GM12865 (cell line): ENCODE results near the gene CTNNA1.

Experiments
- DNase-seq: peaks from one replicate; pipeline ENCODE4 v3.0.0; 2010; ENCODE audit warnings: low read depth
- H3K4me3 ChIP-seq: 2 replicates; pipeline ENCODE4 v1.5.1; 2011; ENCODE audit warnings: mild to moderate bottlenecking, low read depth, low read length, control low read depth
- TF ChIP-seq, protein P1 (sequence below): IDR thresholded peaks from 2 replicates; pipeline ENCODE4 v1.5.1; 2011; ENCODE audit warnings: low read length, control low read depth, low read depth, inconsistent platforms; ENCODE audit not compliant: insufficient read depth; ENCODE audit errors: missing control alignments

The CTNNA1 gene

DNA sequence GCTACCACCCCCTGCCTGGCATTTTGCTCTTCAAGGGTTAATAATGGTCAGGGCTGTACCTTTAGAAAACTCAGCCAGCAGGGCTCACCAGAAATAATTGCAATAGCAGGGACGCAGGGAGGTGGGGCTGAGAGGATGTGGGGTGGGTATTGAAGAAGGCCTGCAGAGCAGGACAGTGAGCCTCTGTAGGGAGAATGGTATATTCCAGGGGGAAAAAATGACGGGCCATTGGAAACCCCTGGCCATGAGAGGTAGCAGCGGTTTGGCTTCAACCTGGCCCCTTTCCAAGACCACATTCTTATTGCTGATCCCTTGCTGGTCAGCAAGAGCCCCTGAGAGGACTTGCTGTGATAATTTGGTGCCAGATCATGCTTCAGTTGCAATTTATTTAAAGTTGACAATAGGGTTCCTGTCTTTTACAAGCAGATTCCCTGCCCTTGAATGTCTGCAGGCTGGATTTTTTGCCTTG is 36.7 kb upstream of the CTNNA1 start:
- no peak overlapping the region for H3K4me3 ChIP-seq
- DNase-seq = no peak
- TF ChIP-seq, protein P1, sequence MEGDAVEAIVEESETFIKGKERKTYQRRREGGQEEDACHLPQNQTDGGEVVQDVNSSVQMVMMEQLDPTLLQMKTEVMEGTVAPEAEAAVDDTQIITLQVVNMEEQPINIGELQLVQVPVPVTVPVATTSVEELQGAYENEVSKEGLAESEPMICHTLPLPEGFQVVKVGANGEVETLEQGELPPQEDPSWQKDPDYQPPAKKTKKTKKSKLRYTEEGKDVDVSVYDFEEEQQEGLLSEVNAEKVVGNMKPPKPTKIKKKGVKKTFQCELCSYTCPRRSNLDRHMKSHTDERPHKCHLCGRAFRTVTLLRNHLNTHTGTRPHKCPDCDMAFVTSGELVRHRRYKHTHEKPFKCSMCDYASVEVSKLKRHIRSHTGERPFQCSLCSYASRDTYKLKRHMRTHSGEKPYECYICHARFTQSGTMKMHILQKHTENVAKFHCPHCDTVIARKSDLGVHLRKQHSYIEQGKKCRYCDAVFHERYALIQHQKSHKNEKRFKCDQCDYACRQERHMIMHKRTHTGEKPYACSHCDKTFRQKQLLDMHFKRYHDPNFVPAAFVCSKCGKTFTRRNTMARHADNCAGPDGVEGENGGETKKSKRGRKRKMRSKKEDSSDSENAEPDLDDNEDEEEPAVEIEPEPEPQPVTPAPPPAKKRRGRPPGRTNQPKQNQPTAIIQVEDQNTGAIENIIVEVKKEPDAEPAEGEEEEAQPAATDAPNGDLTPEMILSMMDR = no peak

- no peak for DNase-seq
- no peak overlapping the region for H3K4me3 ChIP-seq
- TF ChIP-seq, protein P1 = no peak
Measured at GRCh38 chr5:138717399-138717798, 35.8 kb upstream of the CTNNA1 start.

DNA sequence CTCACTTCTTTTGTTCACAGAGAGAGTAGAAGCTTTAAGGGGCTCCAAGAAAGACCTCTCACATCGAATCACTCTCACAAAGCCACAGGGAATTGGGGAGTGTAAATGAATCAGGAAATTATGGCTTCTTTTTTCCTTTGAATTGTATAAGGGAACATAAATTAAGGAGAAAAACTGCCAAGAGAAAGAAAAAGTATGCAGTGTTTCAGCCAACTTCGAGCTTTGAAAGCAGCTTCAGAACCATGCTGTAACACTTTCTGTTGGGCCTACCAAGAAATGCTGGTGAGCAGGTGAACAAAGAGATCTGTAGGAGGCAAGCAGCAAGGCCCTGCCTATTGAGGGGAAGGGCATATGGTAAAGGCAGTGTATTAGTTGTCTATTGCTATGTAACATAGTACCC is 33.4 kb upstream of the CTNNA1 start:
- no peak for DNase-seq
- H3K4me3 ChIP-seq = no peak overlapping the region
- TF ChIP-seq, protein P1 = no peak

DNA sequence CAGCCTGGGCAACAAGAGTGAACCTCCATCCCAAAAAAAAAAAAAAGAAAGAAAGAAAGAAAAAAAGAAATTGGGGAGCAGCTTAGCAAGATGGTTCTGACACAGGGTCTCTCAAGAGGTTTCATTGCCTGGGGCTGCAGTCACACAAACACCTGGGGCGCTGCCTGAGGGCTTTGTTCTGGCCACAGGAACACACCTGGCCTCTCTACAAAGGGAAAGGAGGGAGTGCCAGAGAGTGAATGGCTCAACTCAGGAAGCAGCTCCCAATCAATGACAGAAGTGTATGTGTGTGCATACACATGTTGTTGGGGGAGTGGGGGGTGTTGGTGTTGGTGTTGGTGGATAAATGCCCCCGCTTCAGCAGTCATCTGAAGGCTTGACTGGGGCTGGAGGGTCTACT is 32.4 kb upstream of the CTNNA1 start:
- TF ChIP-seq, protein P1 = no peak
- DNase-seq = no peak
- H3K4me3 ChIP-seq = no peak overlapping the region

DNA sequence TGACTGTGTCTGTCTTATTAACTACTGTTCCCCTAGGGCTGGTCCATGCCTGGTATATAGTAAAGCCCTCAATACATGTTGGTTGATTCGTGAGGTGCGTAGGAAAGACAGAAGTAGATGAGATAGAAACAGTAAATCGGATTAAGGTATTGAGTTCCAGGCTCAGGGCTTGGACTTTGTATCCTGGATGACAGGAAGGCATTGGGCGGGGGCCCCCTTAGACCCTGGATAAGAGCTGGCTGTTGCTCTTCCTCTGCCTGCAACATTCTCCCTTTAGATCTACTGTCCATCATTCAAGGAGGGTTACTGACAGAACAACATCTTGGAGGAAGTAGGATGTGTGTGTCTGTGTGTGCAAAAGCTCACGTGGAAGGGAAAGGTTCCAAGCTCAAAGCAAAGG is 31.2 kb upstream of the CTNNA1 start:
- TF ChIP-seq, protein P1 = no peak
- no peak for DNase-seq

GRCh38 chr5:138722544-138723177 is 30.6 kb upstream of the CTNNA1 start:
- TF ChIP-seq, protein P1 = no peak
- DNase-seq = no peak
- no peak overlapping the region for H3K4me3 ChIP-seq

More for the DNA sequence above, 31.2 kb upstream of the CTNNA1 start:
- H3K4me3 ChIP-seq = no peak overlapping the region
